Naive thymus-derived CD4-positive, alpha-beta T cell (primary cell): ENCODE data around the gene MYL10. TPM values are rescaled to one million over a fixed set of nuclear protein-coding genes. Genes with fewer than 3 reads are reported as not detected.
"Not testable (repeated sequence)": the region's sequence is repeated elsewhere in the genome, so short reads cannot be mapped to it uniquely, and the experiment has no call there.

Source experiments
- ATAC-seq: fragments of 150-1000 bp; cut with Tn5 transposase; 2 replicates; pipeline ENCODE4 v1.10.0; 2021; ENCODE audit warnings: mild to moderate bottlenecking, moderate library complexity
- CTCF ChIA-PET: fragments of 350-600 bp; sonication (Branson Sonifier 250); formaldehyde crosslinking; loops from one replicate; lab custom pipeline; 2021; ENCODE audit warnings: antibody characterized with exemption; lab: Charles Lee
- POLR2A ChIA-PET: fragments of 350-600 bp; sonication (Branson Sonifier 250); formaldehyde crosslinking; loops from one replicate; lab custom pipeline; 2021; ENCODE audit warnings: antibody characterized with exemption, inconsistent platforms; lab: Charles Lee
- DNase-seq, 9 donors: peaks; one replicate each; pipeline versions ENCODE4 v3.0.0 to v3.0.0-alpha.2; 2020 to 2022; ENCODE audit warnings: mixed read lengths in 1 of 9
- H3K27ac ChIP-seq: one replicate; pipeline ENCODE4 v1.7.0; 2013; ENCODE audit warnings: mild to moderate bottlenecking, low read depth, low read length, moderate library complexity
- H3K27me3 ChIP-seq, 2 donors: one replicate each; pipeline ENCODE4 v1.7.0; 2013; ENCODE audit warnings: low read length in 2 of 2, mild to moderate bottlenecking in 2 of 2, moderate library complexity in 2 of 2; ENCODE audit not compliant: control insufficient read depth in 2 of 2, insufficient read depth in 2 of 2
- H3K36me3 ChIP-seq, 3 experiments: 1 replicate in 2 of 3; 2 replicates in 1 of 3; pipeline ENCODE4 v1.7.0; 2013; ENCODE audit warnings: low read length in 3 of 3, mild to moderate bottlenecking in 3 of 3, moderate library complexity in 1 of 3; ENCODE audit not compliant: insufficient read depth in 3 of 3, control insufficient read depth in 2 of 3
- H3K4me1 ChIP-seq, 2 donors: one replicate each; pipeline ENCODE4 v1.7.0; 2013; ENCODE audit warnings: low read length in 2 of 2, mild to moderate bottlenecking in 2 of 2, moderate library complexity in 1 of 2; ENCODE audit not compliant: control insufficient read depth in 2 of 2, insufficient read depth in 2 of 2
- H3K4me3 ChIP-seq: 2 replicates; pipeline ENCODE4 v1.7.0; 2013; ENCODE audit warnings: mild to moderate bottlenecking, low read length
- H3K9me3 ChIP-seq, 3 experiments: 1 replicate in 2 of 3; 2 replicates in 1 of 3; pipeline ENCODE4 v1.7.0; 2013; ENCODE audit warnings: low read length in 3 of 3; ENCODE audit not compliant: control insufficient read depth in 2 of 3
- H3K27ac Mint-ChIP-seq, 9 donors: one replicate each; pipeline ENCODE4 v1.8.0; 2020 to 2022; ENCODE audit warnings: mixed read lengths in 9 of 9, mild to moderate bottlenecking in 8 of 9, moderate library complexity in 5 of 9, inconsistent platforms in 2 of 9
- H3K27me3 Mint-ChIP-seq, 5 donors: one replicate each; pipeline ENCODE4 v1.8.0; 2021 to 2022; ENCODE audit warnings: mixed read lengths in 5 of 5, mild to moderate bottlenecking in 1 of 5
- H3K36me3 Mint-ChIP-seq, 5 donors: one replicate each; pipeline ENCODE4 v1.8.0; 2020 to 2022; ENCODE audit warnings: mixed read lengths in 5 of 5, mild to moderate bottlenecking in 3 of 5, inconsistent platforms in 1 of 5
- H3K4me1 Mint-ChIP-seq, 7 donors: one replicate each; pipeline ENCODE4 v1.8.0; 2020 to 2022; ENCODE audit warnings: mixed read lengths in 7 of 7, mild to moderate bottlenecking in 3 of 7, inconsistent platforms in 1 of 7
- H3K4me3 Mint-ChIP-seq, 10 donors: one replicate each; pipeline ENCODE4 v1.8.0; 2020 to 2022; ENCODE audit warnings: mild to moderate bottlenecking in 10 of 10, mixed read lengths in 10 of 10, moderate library complexity in 6 of 10, inconsistent platforms in 2 of 10
- H3K9me3 Mint-ChIP-seq, 11 donors: one replicate each; pipeline ENCODE4 v1.8.0; 2020 to 2022; ENCODE audit warnings: mixed read lengths in 11 of 11, mild to moderate bottlenecking in 4 of 11, inconsistent platforms in 1 of 11, moderate library complexity in 1 of 11
- intact Hi-C, 2 donors: fragments of 100-400 bp; cut with micrococcal nuclease; formaldehyde crosslinking; loops; one replicate each; pipeline ENCODE4 v1.15.1; 2023
- polyA plus RNA-seq, 2 donors: library from polyadenylated mRNA; unstranded; fragments of 300-500 nt; fragmentation: Illumina TruSeq; gene quantifications; one replicate each; pipeline ENCODE4 v1.2.3, GENCODE V29; 2021
- total RNA-seq, 6 experiments: library from RNA in 5 of 6; stranded (reverse) in 5 of 6; gene quantifications; 1 replicate in 5 of 6; 2 replicates in 1 of 6; pipeline ENCODE4 v1.2.3 and lab custom pipeline; 2021 to 2026

MYL10 gene
- total and polyA plus RNA-seq, 7 experiments from 2014 or later = not detected

GRCh38 chr7:101644879-101645278 is 15.8 kb upstream of the MYL10 start:
- H3K27ac Mint-ChIP-seq = no peak overlapping the region
- H3K4me1 ChIP-seq = no peaks in the 10 kb centered on the region
- H3K4me3 ChIP-seq = no peak overlapping the region
- intact Hi-C loops = no loop called here
- H3K36me3 Mint-ChIP-seq = no peaks in the 10 kb centered on the region
- ChIA-PET CTCF (interaction anchor here (0.6 kb wide), 1 partner anchor 102 kb away, joined by 3 read pairs; no protein-coding TSS in a partner anchor), POLR2A (no interaction called here)
- ATAC-seq (no peak), DNase-seq (no peak)
- no peaks in the 10 kb centered on the region for H3K9me3 ChIP-seq
- H3K4me1 Mint-ChIP-seq = peaks cover 0 to 2% (median 0%) of the 10 kb centered on the region in 7 donors
- H3K4me3 Mint-ChIP-seq = no peak overlapping the region
- H3K36me3 ChIP-seq = no peaks in the 10 kb centered on the region
- no peak overlapping the region for H3K27ac ChIP-seq
- peaks cover 0 to 2% (median 0%) of the 10 kb centered on the region in 11 donors for H3K9me3 Mint-ChIP-seq
- no peaks in the 10 kb centered on the region for H3K27me3 ChIP-seq
- H3K27me3 Mint-ChIP-seq = peaks cover 0 to 11% (median 4%) of the 10 kb centered on the region in 5 donors

GRCh38 chr7:101639127-101639526 is 10.0 kb upstream of the MYL10 start:
- CTCF ChIA-PET, DNase-seq, H3K36me3 ChIP-seq, H3K9me3 Mint-ChIP-seq, intact Hi-C loops, H3K27me3 Mint-ChIP-seq, H3K4me1 ChIP-seq, H3K27ac ChIP-seq, H3K36me3 Mint-ChIP-seq, ATAC-seq, H3K27me3 ChIP-seq, H3K27ac Mint-ChIP-seq, POLR2A ChIA-PET, H3K4me3 ChIP-seq, H3K4me1 Mint-ChIP-seq, H3K4me3 Mint-ChIP-seq, H3K9me3 ChIP-seq: not testable (repeated sequence)

GRCh38 chr7:101636822-101637623 is 7.9 kb upstream of the MYL10 start:
- ChIA-PET POLR2A (no interaction called here), CTCF (no interaction called here)
- no peak overlapping the region for H3K4me3 Mint-ChIP-seq
- H3K27ac Mint-ChIP-seq = no peak overlapping the region
- intact Hi-C loops = no loop called here
- no peak overlapping the region for H3K4me3 ChIP-seq
- peaks cover 0 to 4% (median 0%) of the 10 kb centered on the region in 5 donors for H3K27me3 Mint-ChIP-seq
- H3K9me3 ChIP-seq = no peaks in the 10 kb centered on the region
- no peaks in the 10 kb centered on the region for H3K36me3 ChIP-seq
- peaks cover 0 to 5% (median 0%) of the 10 kb centered on the region in 5 donors for H3K36me3 Mint-ChIP-seq
- no peaks in the 10 kb centered on the region for H3K27me3 ChIP-seq
- no peaks in the 10 kb centered on the region for H3K4me1 Mint-ChIP-seq
- H3K4me1 ChIP-seq = no peaks in the 10 kb centered on the region
- no peak overlapping the region for H3K27ac ChIP-seq
- peaks cover 0 to 17% (median 2%) of the 10 kb centered on the region in 11 donors for H3K9me3 Mint-ChIP-seq
- ATAC-seq (no peak), DNase-seq (no peak)

- Histone ChIP-seq H3K27ac (no peak overlapping the region), H3K4me1 (no peaks in the 10 kb centered on the region), H3K36me3 (no peaks in the 10 kb centered on the region), H3K9me3 (no peaks in the 10 kb centered on the region), H3K4me3 (no peak overlapping the region), H3K27me3 (no peaks in the 10 kb centered on the region)
- H3K4me1 Mint-ChIP-seq = no peaks in the 10 kb centered on the region
- peaks cover 0 to 17% (median 2%) of the 10 kb centered on the region in 11 donors for H3K9me3 Mint-ChIP-seq
- POLR2A ChIA-PET = no interaction called here
- DNase-seq (no peak), ATAC-seq (no peak)
- peaks cover 0 to 5% (median 0%) of the 10 kb centered on the region in 5 donors for H3K36me3 Mint-ChIP-seq
- intact Hi-C loops = no loop called here
- H3K27me3 Mint-ChIP-seq = peaks cover 0 to 3% (median 0%) of the 10 kb centered on the region in 5 donors
- peak overlapping the region in 1 of 9 donors; percentile 46 for H3K27ac Mint-ChIP-seq
- CTCF ChIA-PET = no interaction called here
- no peak overlapping the region for H3K4me3 Mint-ChIP-seq
Observed at GRCh38 chr7:101635484-101635883, 6.4 kb upstream of the MYL10 start.

GRCh38 chr7:101634196-101634717 is 5.2 kb upstream of the MYL10 start:
- Mint-ChIP-seq H3K9me3 (peaks cover 0 to 17% (median 2%) of the 10 kb centered on the region in 11 donors), H3K27ac (no peak overlapping the region), H3K36me3 (peaks cover 0 to 5% (median 0%) of the 10 kb centered on the region in 5 donors), H3K4me3 (no peak overlapping the region), H3K4me1 (no peaks in the 10 kb centered on the region), H3K27me3 (peaks cover 0 to 3% (median 0%) of the 10 kb centered on the region in 5 donors)
- no peak for DNase-seq
- ChIA-PET POLR2A (interaction anchor here (0.7 kb wide), 1 partner anchor 485 kb away, joined by 3 read pairs; no protein-coding TSS in a partner anchor), CTCF (no interaction called here)
- Histone ChIP-seq H3K27ac (no peak overlapping the region), H3K27me3 (no peaks in the 10 kb centered on the region), H3K9me3 (no peaks in the 10 kb centered on the region), H3K4me1 (no peaks in the 10 kb centered on the region), H3K4me3 (no peak overlapping the region), H3K36me3 (no peaks in the 10 kb centered on the region)
- intact Hi-C loops = no loop called here
- no peak for ATAC-seq

GRCh38 chr7:101633511-101633910 is 4.4 kb upstream of the MYL10 start:
- CTCF ChIA-PET = no interaction called here
- H3K9me3 ChIP-seq = no peaks in the 10 kb centered on the region
- DNase-seq (no peak), ATAC-seq (no peak)
- no peaks in the 10 kb centered on the region for H3K36me3 ChIP-seq
- Mint-ChIP-seq H3K9me3 (peaks cover 0 to 17% (median 2%) of the 10 kb centered on the region in 11 donors), H3K27me3 (peaks cover 0 to 3% (median 0%) of the 10 kb centered on the region in 5 donors), H3K4me3 (no peak overlapping the region), H3K4me1 (no peaks in the 10 kb centered on the region), H3K27ac (no peak overlapping the region), H3K36me3 (peaks cover 0 to 5% (median 0%) of the 10 kb centered on the region in 5 donors)
- no peaks in the 10 kb centered on the region for H3K27me3 ChIP-seq
- H3K4me1 ChIP-seq = no peaks in the 10 kb centered on the region
- intact Hi-C loops = no loop called here
- H3K27ac ChIP-seq = no peak overlapping the region
- POLR2A ChIA-PET = no interaction called here
- no peak overlapping the region for H3K4me3 ChIP-seq
